ENCODE data around the gene SH2D4B.
A peak's percentile ranks its signal among the peaks of the same experiment; 100 is the strongest.

SH2D4B gene

GRCh38 chr10:80504897-80505465 is 32.7 kb upstream of the SH2D4B start:
- Histone ChIP-seq H3K4me1 (ENCODE audit: control insufficient read depth in 2 of 2, insufficient read depth in 2 of 2, low read length in 2 of 2) (peaks cover 37 to 38% of the 10 kb centered on the region in 2 donors), H3K27ac (ENCODE audit: low read depth in 2 of 2, low read length in 2 of 2) (peak overlapping the region; percentile 63 to 82), H3K4me3 (ENCODE audit: low read length in 2 of 2) (peak overlapping the region in 1 of 2 donors; percentile 43), H3K9me3 (ENCODE audit: control insufficient read depth in 2 of 2, low read length in 2 of 2) (no peaks in the 10 kb centered on the region), H3K27me3 (ENCODE audit: control insufficient read depth in 2 of 2, insufficient read depth in 2 of 2, low read length in 2 of 2) (no peaks in the 10 kb centered on the region), H3K9ac (ENCODE audit: low read depth in 1 of 2, low read length in 2 of 2) (peak overlapping the region; percentile 26), H3K36me3 (ENCODE audit: control insufficient read depth in 2 of 2, insufficient read depth in 2 of 2, low read length in 2 of 2) (peaks cover 22 to 28% of the 10 kb centered on the region in 2 donors)

DNA sequence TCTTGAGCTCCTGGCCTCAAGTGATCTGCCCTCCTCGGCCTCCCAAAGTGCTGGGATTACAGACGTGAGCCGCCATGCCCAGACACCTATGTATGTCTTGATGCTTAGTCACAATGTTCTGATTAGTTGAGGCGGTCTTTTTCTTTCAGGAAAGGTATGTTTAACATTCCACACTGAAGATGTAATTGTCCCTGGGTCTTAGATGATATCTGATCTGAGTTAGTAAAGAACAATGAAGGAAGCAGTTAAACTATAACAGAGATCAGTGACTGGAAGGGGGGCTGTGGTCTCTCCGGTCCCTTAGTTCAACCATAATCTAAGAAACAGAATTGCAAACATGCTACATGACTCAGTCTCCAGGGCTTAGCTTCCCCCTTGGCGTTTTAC is 31.5 kb upstream of the SH2D4B start:
- Histone ChIP-seq H3K27me3 (ENCODE audit: control insufficient read depth in 2 of 2, insufficient read depth in 2 of 2, low read length in 2 of 2) (no peaks in the 10 kb centered on the region), H3K27ac (ENCODE audit: low read depth in 2 of 2, low read length in 2 of 2) (no peak overlapping the region), H3K9me3 (ENCODE audit: control insufficient read depth in 2 of 2, low read length in 2 of 2) (no peaks in the 10 kb centered on the region), H3K4me1 (ENCODE audit: control insufficient read depth in 2 of 2, insufficient read depth in 2 of 2, low read length in 2 of 2) (peaks cover 37 to 38% of the 10 kb centered on the region in 2 donors), H3K9ac (ENCODE audit: low read depth in 1 of 2, low read length in 2 of 2) (no peak overlapping the region), H3K36me3 (ENCODE audit: control insufficient read depth in 2 of 2, insufficient read depth in 2 of 2, low read length in 2 of 2) (peaks cover 26 to 31% of the 10 kb centered on the region in 2 donors), H3K4me3 (ENCODE audit: low read length in 2 of 2) (no peak overlapping the region)

DNA sequence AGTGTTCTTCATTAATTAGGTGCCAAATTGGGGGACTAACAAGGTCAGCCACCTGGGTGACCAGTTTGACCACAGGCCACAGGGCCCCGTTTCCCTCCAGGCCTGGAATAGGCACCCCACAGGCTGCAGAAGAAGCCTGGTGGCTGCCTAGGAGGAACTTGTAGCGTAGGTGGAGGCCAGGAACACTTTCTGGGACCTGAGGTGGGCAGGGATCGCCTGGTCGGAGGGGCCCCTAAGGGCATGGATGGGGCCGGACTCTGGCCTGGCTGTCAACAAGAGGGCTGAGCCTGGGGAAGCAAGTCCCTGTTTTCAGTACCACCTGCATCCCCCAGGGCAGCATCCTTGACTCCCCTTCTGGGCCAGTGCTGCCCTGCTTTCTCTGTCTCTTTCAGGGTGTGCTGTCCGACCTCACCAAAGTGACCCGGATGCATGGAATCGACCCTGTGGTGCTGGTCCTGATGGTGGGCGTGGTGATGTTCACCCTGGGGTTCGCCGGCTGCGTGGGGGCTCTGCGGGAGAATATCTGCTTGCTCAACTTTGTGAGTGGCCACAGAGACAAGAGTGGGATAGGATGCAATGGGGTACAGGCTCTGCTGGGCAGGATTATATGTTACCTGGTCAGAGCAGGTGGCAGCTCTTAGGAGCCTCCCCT is 30.7 kb upstream of the SH2D4B start:
- H3K36me3 ChIP-seq (ENCODE audit: control insufficient read depth in 2 of 2, insufficient read depth in 2 of 2, low read length in 2 of 2): peaks cover 32 to 37% of the 10 kb centered on the region in 2 donors
- H3K27me3 ChIP-seq (ENCODE audit: control insufficient read depth in 2 of 2, insufficient read depth in 2 of 2, low read length in 2 of 2): no peaks in the 10 kb centered on the region
- H3K9ac ChIP-seq (ENCODE audit: low read depth in 1 of 2, low read length in 2 of 2): no peak overlapping the region
- H3K27ac ChIP-seq (ENCODE audit: low read depth in 2 of 2, low read length in 2 of 2): no peak overlapping the region
- H3K4me1 ChIP-seq (ENCODE audit: control insufficient read depth in 2 of 2, insufficient read depth in 2 of 2, low read length in 2 of 2): peaks cover 33 to 36% of the 10 kb centered on the region in 2 donors
- H3K9me3 ChIP-seq (ENCODE audit: control insufficient read depth in 2 of 2, low read length in 2 of 2): no peaks in the 10 kb centered on the region
- H3K4me3 ChIP-seq (ENCODE audit: low read length in 2 of 2): no peak overlapping the region

DNA sequence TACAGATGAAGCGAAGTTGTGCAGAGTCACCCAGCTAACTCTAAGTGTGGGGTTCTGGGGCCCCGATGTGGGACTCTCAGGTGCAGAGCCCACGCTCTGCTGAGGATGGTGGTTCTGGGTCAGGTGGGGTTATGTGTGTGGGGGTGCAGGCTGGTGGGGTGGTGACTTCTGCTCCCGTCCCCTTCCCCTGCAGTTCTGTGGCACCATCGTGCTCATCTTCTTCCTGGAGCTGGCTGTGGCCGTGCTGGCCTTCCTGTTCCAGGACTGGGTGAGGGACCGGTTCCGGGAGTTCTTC is 28.6 kb upstream of the SH2D4B start:
- H3K4me1 ChIP-seq (ENCODE audit: control insufficient read depth in 2 of 2, insufficient read depth in 2 of 2, low read length in 2 of 2): peaks cover 19% of the 10 kb centered on the region in 2 donors
- H3K27ac ChIP-seq (ENCODE audit: low read depth in 2 of 2, low read length in 2 of 2): peak overlapping the region; percentile 6 to 32
- peaks cover 50 to 57% of the 10 kb centered on the region in 2 donors for H3K36me3 ChIP-seq (ENCODE audit: control insufficient read depth in 2 of 2, insufficient read depth in 2 of 2, low read length in 2 of 2)

GRCh38 chr10:80509403-80510161 is 28.1 kb upstream of the SH2D4B start:
- Histone ChIP-seq H3K9ac (ENCODE audit: low read depth in 1 of 2, low read length in 2 of 2) (no peak overlapping the region), H3K27ac (ENCODE audit: low read depth in 2 of 2, low read length in 2 of 2) (peak overlapping the region; percentile 6 to 32)

More for the DNA sequence above, 28.6 kb upstream of the SH2D4B start:
- H3K4me3 ChIP-seq (ENCODE audit: low read length in 2 of 2): no peak overlapping the region
- no peaks in the 10 kb centered on the region for H3K27me3 ChIP-seq (ENCODE audit: control insufficient read depth in 2 of 2, insufficient read depth in 2 of 2, low read length in 2 of 2)
- H3K9me3 ChIP-seq (ENCODE audit: control insufficient read depth in 2 of 2, low read length in 2 of 2): no peaks in the 10 kb centered on the region
- H3K9ac ChIP-seq (ENCODE audit: low read depth in 1 of 2, low read length in 2 of 2): no peak overlapping the region

DNA sequence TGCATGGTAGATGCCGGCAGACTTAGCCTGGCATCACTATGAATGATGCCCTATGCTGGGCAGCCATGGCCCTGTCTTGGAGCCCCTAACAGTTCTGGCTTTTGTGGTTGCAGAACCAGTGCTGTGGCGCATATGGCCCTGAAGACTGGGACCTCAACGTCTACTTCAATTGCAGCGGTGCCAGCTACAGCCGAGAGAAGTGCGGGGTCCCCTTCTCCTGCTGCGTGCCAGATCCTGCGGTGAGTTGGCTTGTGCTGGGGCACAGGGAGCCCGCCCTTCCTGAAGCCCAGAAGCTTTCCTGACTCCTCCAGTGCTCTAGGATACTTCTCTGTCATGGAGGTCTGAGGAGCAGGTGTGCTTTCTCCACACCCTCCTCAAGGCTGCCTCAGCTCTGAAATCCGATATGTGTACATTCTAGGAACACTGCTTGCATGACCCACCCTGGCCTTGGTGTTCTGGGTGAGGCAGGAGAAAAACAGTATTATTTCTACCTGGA is 25.6 kb upstream of the SH2D4B start:
- no peaks in the 10 kb centered on the region for H3K9me3 ChIP-seq (ENCODE audit: control insufficient read depth in 2 of 2, low read length in 2 of 2)
- H3K36me3 ChIP-seq (ENCODE audit: control insufficient read depth in 2 of 2, insufficient read depth in 2 of 2, low read length in 2 of 2): peaks cover 74 to 77% of the 10 kb centered on the region in 2 donors
- H3K4me3 ChIP-seq (ENCODE audit: low read length in 2 of 2): no peak overlapping the region
- no peak overlapping the region for H3K27ac ChIP-seq (ENCODE audit: low read depth in 2 of 2, low read length in 2 of 2)
- no peaks in the 10 kb centered on the region for H3K4me1 ChIP-seq (ENCODE audit: control insufficient read depth in 2 of 2, insufficient read depth in 2 of 2, low read length in 2 of 2)
- no peak overlapping the region for H3K9ac ChIP-seq (ENCODE audit: low read depth in 1 of 2, low read length in 2 of 2)
- H3K27me3 ChIP-seq (ENCODE audit: control insufficient read depth in 2 of 2, insufficient read depth in 2 of 2, low read length in 2 of 2): no peaks in the 10 kb centered on the region

More at GRCh38 chr10:80509403-80510161, 28.1 kb upstream of the SH2D4B start:
- Histone ChIP-seq H3K4me3 (ENCODE audit: low read length in 2 of 2) (no peak overlapping the region), H3K4me1 (ENCODE audit: control insufficient read depth in 2 of 2, insufficient read depth in 2 of 2, low read length in 2 of 2) (peaks cover 13 to 14% of the 10 kb centered on the region in 2 donors), H3K36me3 (ENCODE audit: control insufficient read depth in 2 of 2, insufficient read depth in 2 of 2, low read length in 2 of 2) (peaks cover 55 to 63% of the 10 kb centered on the region in 2 donors), H3K27me3 (ENCODE audit: control insufficient read depth in 2 of 2, insufficient read depth in 2 of 2, low read length in 2 of 2) (no peaks in the 10 kb centered on the region), H3K9me3 (ENCODE audit: control insufficient read depth in 2 of 2, low read length in 2 of 2) (no peaks in the 10 kb centered on the region)

GRCh38 chr10:80513106-80513505 is 24.6 kb upstream of the SH2D4B start:
- Histone ChIP-seq H3K27ac (ENCODE audit: low read depth in 2 of 2, low read length in 2 of 2) (no peak overlapping the region), H3K36me3 (ENCODE audit: control insufficient read depth in 2 of 2, insufficient read depth in 2 of 2, low read length in 2 of 2) (peaks cover 78 to 82% of the 10 kb centered on the region in 2 donors)

GRCh38 chr10:80515511-80515910 is 22.2 kb upstream of the SH2D4B start:
- no peaks in the 10 kb centered on the region for H3K4me1 ChIP-seq (ENCODE audit: control insufficient read depth in 2 of 2, insufficient read depth in 2 of 2, low read length in 2 of 2)
- no peaks in the 10 kb centered on the region for H3K9me3 ChIP-seq (ENCODE audit: control insufficient read depth in 2 of 2, low read length in 2 of 2)
- no peak overlapping the region for H3K27ac ChIP-seq (ENCODE audit: low read depth in 2 of 2, low read length in 2 of 2)
- no peak overlapping the region for H3K4me3 ChIP-seq (ENCODE audit: low read length in 2 of 2)
- no peaks in the 10 kb centered on the region for H3K27me3 ChIP-seq (ENCODE audit: control insufficient read depth in 2 of 2, insufficient read depth in 2 of 2, low read length in 2 of 2)
- H3K9ac ChIP-seq (ENCODE audit: low read depth in 1 of 2, low read length in 2 of 2): no peak overlapping the region
- peaks cover 70 to 88% of the 10 kb centered on the region in 2 donors for H3K36me3 ChIP-seq (ENCODE audit: control insufficient read depth in 2 of 2, insufficient read depth in 2 of 2, low read length in 2 of 2)

More at GRCh38 chr10:80513106-80513505, 24.6 kb upstream of the SH2D4B start:
- Histone ChIP-seq H3K9ac (ENCODE audit: low read depth in 1 of 2, low read length in 2 of 2) (no peak overlapping the region), H3K4me1 (ENCODE audit: control insufficient read depth in 2 of 2, insufficient read depth in 2 of 2, low read length in 2 of 2) (no peaks in the 10 kb centered on the region), H3K4me3 (ENCODE audit: low read length in 2 of 2) (no peak overlapping the region), H3K27me3 (ENCODE audit: control insufficient read depth in 2 of 2, insufficient read depth in 2 of 2, low read length in 2 of 2) (no peaks in the 10 kb centered on the region), H3K9me3 (ENCODE audit: control insufficient read depth in 2 of 2, low read length in 2 of 2) (no peaks in the 10 kb centered on the region)

- H3K4me3 ChIP-seq (ENCODE audit: low read length in 2 of 2): no peak overlapping the region
- no peak overlapping the region for H3K27ac ChIP-seq (ENCODE audit: low read depth in 2 of 2, low read length in 2 of 2)
- H3K36me3 ChIP-seq (ENCODE audit: control insufficient read depth in 2 of 2, insufficient read depth in 2 of 2, low read length in 2 of 2): peaks cover 70 to 91% of the 10 kb centered on the region in 2 donors
- H3K27me3 ChIP-seq (ENCODE audit: control insufficient read depth in 2 of 2, insufficient read depth in 2 of 2, low read length in 2 of 2): no peaks in the 10 kb centered on the region
- no peak overlapping the region for H3K9ac ChIP-seq (ENCODE audit: low read depth in 1 of 2, low read length in 2 of 2)
- no peaks in the 10 kb centered on the region for H3K4me1 ChIP-seq (ENCODE audit: control insufficient read depth in 2 of 2, insufficient read depth in 2 of 2, low read length in 2 of 2)
- no peaks in the 10 kb centered on the region for H3K9me3 ChIP-seq (ENCODE audit: control insufficient read depth in 2 of 2, low read length in 2 of 2)
Measured at GRCh38 chr10:80515941-80516340, 21.8 kb upstream of the SH2D4B start.

DNA sequence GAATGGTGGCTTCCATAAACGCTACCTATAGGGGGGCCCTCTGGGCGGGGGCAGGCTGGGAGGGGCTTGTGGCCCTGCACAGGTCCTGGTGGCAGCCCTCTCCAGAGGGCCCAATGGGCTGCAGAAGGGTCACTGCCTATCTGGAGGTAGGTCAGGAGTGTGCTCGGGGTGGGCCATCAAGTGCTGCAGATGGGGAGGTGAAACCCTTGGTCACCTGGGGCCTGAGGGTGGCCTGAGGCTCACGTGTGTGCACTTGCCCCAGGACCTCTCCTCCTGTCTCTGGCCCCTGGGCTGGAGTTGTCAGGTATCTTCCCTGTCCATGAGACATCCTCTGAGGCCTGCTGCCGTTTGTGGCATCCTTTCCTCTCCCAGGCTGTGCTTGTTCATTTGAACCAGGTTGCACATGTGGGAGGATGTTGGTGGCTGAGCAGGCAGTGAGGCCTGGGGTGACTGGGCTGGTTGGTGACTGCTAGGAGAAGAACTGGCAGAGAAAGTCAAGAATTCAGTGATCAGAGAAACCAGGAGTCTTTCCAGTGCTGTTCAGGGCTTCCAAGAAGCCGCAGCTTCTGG is 21.1 kb upstream of the SH2D4B start:
- peaks cover 68 to 91% of the 10 kb centered on the region in 2 donors for H3K36me3 ChIP-seq (ENCODE audit: control insufficient read depth in 2 of 2, insufficient read depth in 2 of 2, low read length in 2 of 2)
- no peak overlapping the region for H3K27ac ChIP-seq (ENCODE audit: low read depth in 2 of 2, low read length in 2 of 2)

More for the DNA sequence above, 21.1 kb upstream of the SH2D4B start:
- no peaks in the 10 kb centered on the region for H3K9me3 ChIP-seq (ENCODE audit: control insufficient read depth in 2 of 2, low read length in 2 of 2)
- no peaks in the 10 kb centered on the region for H3K4me1 ChIP-seq (ENCODE audit: control insufficient read depth in 2 of 2, insufficient read depth in 2 of 2, low read length in 2 of 2)
- no peak overlapping the region for H3K4me3 ChIP-seq (ENCODE audit: low read length in 2 of 2)
- H3K27me3 ChIP-seq (ENCODE audit: control insufficient read depth in 2 of 2, insufficient read depth in 2 of 2, low read length in 2 of 2): no peaks in the 10 kb centered on the region
- no peak overlapping the region for H3K9ac ChIP-seq (ENCODE audit: low read depth in 1 of 2, low read length in 2 of 2)
